ENCODE measurements around the gene RPUSD3.

GRCh38 chr3:9795207-9795606 lies 48.6 kb downstream of the RPUSD3 start:
- TF ChIP-seq CTCF (IDR thresholded peaks at IDR 0.05) (no peak), POLR2A (IDR thresholded peaks at IDR 0.05) (no peak)

Measured in thyroid gland (tissue), 4 donors.